DMS 273 treated with DMSO at 0.1 percent for 48 hours (cell line): ENCODE measurements around the gene C21orf58.
"Not testable (repeated sequence)": the region's sequence is repeated elsewhere in the genome, so short reads cannot be mapped to it uniquely, and the experiment has no call there.

ENCODE experiments used
- DNase-seq: peaks from one replicate; lab custom pipeline; 2025; lab: John Stamatoyannopoulos, UW

Gene C21orf58

GRCh38 chr21:46323227-46323709, 402 bp downstream of the C21orf58 start:
- DNase-seq = no peak

- no peak for DNase-seq
Observed at GRCh38 chr21:46322351-46323226, 1.1 kb downstream of the C21orf58 start.

- no peak for DNase-seq
Observed at GRCh38 chr21:46320331-46320801, 3.3 kb downstream of the C21orf58 start.

- no peak for DNase-seq
Observed at GRCh38 chr21:46319186-46319585, 4.5 kb downstream of the C21orf58 start.

- no peak for DNase-seq
Observed at GRCh38 chr21:46318464-46318845, 5.2 kb downstream of the C21orf58 start.

- DNase-seq = no peak
Observed at GRCh38 chr21:46317710-46318463, 5.8 kb downstream of the C21orf58 start.

- DNase-seq = no peak
Observed at GRCh38 chr21:46316708-46317324, 6.9 kb downstream of the C21orf58 start.

GRCh38 chr21:46314441-46315020, 9.1 kb downstream of the C21orf58 start:
- no peak for DNase-seq

- DNase-seq = no peak
Observed at GRCh38 chr21:46312949-46313348, 10.7 kb downstream of the C21orf58 start.

- no peak for DNase-seq
Observed at GRCh38 chr21:46311568-46311967, 12.1 kb downstream of the C21orf58 start.

GRCh38 chr21:46310260-46310659, 13.4 kb downstream of the C21orf58 start:
- DNase-seq = not testable (repeated sequence)

- no peak for DNase-seq
Observed at GRCh38 chr21:46308431-46308830, 15.2 kb downstream of the C21orf58 start.

GRCh38 chr21:46307625-46308024, 16.0 kb downstream of the C21orf58 start:
- no peak for DNase-seq

GRCh38 chr21:46304955-46305354, 18.7 kb downstream of the C21orf58 start:
- no peak for DNase-seq

- no peak for DNase-seq
Observed at GRCh38 chr21:46304437-46304836, 19.2 kb downstream of the C21orf58 start.

GRCh38 chr21:46301759-46302158, 21.9 kb downstream of the C21orf58 start:
- no peak for DNase-seq

GRCh38 chr21:46299167-46299566, 24.5 kb downstream of the C21orf58 start:
- DNase-seq = no peak

GRCh38 chr21:46297338-46298271, 26.1 kb downstream of the C21orf58 start:
- no peak for DNase-seq

- no peak for DNase-seq
Observed at GRCh38 chr21:46295996-46296752, 27.5 kb downstream of the C21orf58 start.

- no peak for DNase-seq
Observed at GRCh38 chr21:46295177-46295770, 28.4 kb downstream of the C21orf58 start.
